Measurements from ENCODE around the gene CLK3.
A peak's percentile ranks its signal among the peaks of the same experiment; 100 is the strongest.
"Not testable (repeated sequence)": the region's sequence is repeated elsewhere in the genome, so short reads cannot be mapped to it uniquely, and the experiment has no call there.

CLK3 gene

DNA sequence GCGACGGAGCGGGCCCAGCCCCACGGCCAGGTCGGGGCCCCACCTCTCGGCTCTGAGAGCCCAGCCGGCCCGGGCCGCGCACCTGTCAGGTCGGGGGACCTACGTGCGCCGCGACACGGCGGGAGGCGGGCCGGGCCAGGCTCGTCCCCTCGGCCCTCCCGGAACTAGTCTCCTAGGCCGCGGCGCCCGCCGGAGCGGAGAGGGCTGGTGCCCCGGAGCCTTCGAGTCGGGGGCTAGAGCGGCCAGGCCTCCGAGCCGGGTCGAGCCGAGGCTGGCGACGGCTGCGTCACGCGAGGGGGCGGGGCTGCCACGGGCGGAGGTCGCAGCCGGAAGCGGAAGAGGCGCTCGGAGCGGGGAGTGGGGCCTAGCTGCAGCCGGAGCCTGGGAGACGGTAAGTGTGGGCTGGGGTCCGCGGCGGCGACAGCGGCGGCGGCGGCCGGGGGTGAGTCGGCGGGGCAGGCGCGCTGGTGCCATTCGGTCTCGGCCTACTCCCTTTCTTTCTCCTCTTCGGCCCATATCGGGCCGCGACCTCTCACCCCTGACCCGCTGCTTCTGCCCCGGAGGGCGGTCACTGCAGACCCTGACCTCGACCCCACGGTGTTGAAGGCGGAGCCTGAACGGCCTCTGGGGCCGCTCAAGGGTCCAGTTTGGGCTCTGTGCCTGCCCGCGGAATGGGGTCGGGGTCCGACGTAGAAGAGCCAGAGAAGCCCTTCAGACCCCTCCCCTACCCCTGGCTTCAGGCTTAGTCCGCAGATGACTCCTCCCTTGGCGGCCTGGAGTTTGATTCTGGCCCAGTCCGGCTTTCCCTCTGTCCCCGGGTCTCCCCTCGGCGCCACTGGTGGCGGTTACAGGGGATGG is at the start of gene CLK3:
TSS of gene CLK3 (plus strand) at position 329 of the 858 bp plus-strand sequence. CDS start 3,361 bp downstream, outside the sequence.
- peak; percentile 92 for DNase-seq

DNA sequence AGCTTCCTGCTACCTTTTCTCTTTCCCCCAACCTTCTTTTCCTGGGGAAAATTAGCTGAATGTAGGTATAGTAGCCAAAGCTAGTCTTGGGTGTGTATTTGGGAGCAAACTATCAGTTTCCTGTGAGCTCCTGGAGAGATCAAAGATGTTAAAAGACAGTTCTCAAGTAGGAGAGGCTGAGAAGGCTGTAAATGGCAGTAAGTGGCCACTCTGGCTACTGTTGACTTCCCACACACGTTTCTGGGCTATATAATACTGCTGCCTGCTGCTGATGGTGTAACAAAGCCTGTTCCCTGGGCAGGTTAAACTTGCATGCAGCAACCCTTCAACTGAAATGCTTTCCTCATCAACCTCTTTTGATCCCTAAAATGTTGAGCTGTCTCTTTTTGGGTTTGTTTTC is 47.0 kb upstream of the CLK3 start:
- no peak for DNase-seq

DNA sequence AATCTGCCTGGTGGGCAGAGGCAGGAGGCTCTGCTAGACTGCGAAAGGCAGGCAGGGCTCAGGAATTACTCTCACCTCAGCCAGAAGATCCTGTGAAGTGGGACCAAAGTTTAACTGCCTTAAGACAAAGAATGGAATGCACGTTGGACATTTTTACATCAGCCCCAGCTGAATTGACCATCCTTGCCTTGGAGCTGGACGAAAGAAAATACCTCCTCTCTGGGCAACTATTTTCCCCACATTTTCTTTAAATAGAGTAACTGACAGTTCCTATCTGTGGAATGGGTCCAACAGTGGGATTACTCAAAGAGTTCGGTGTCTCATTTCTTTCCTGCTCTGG is 45.9 kb upstream of the CLK3 start:
- DNase-seq = no peak

- no peak for DNase-seq
Measured at GRCh38 chr15:74571191-74571590, 44.4 kb upstream of the CLK3 start.

- no peak for DNase-seq
Measured at GRCh38 chr15:74573987-74574386, 41.6 kb upstream of the CLK3 start.

DNA sequence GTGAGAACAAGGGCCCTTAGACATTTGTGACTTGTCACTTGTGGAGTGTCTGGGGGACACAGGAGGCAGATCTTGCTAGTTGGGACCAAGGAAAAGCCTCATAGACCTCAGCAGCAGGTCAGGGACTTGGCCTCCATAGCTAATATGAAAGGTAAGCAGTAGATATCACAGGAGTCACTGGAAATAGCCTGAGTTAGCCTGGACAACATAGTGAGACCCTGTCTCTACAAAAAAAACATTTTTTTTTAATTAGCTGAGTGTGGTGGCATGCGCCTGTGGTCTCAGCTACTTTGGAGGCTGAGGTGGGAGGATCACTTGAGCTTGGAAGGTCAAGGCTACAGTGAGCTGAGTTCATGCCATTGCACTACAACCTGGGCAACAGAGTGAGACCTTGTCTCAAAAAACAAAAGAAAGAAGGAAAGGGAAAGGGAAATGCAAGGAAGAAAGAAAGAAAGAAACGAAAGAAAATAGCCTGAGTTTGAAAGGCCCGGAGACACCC is 37.1 kb upstream of the CLK3 start:
- no peak for DNase-seq

- DNase-seq = no peak
Measured at GRCh38 chr15:74579001-74579400, 36.6 kb upstream of the CLK3 start.

DNA sequence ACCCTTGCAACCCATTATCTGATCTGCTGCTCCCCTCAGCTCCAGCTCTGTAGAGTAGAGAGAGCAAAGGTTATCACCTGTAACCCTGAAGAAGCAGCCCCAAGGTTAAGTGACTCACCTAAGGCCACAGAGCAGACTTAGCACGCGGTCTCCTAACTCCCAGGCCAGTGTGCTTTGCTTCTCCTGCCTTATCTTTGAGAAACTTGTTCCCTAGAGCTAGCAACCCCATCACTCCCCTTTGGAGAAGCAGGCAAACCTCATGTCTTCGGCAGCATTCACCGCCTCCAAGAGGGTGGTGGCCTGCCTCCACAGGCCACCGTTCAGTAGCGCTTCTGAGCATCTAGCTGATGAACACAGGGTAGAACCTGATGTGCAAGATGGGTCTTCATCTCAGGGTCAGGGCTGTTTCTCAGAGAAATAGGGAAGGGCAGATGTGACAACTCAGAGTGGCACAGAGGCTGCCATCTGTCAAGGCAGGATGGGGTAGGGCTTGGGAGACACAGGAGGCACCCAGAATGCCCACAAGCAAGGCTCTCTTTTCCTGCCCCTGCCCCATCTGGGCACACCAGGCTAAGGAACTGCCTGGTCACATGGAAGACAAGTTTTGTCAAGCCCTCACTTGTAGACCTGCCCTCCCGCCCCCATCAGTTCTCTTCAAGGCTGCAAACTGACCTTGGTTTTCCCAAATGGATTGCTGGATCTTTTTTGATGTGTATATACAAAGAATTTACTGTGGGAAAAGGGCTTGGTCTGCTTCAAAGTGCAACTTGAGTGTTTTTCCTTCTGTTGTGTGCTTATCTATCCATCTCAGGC is 34.9 kb upstream of the CLK3 start:
- DNase-seq = no peak

GRCh38 chr15:74584204-74584603 is 31.4 kb upstream of the CLK3 start:
- DNase-seq = no peak

GRCh38 chr15:74584779-74585178 is 30.9 kb upstream of the CLK3 start:
- DNase-seq = no peak

- DNase-seq = no peak
Measured at GRCh38 chr15:74585191-74585590, 30.4 kb upstream of the CLK3 start.

DNA sequence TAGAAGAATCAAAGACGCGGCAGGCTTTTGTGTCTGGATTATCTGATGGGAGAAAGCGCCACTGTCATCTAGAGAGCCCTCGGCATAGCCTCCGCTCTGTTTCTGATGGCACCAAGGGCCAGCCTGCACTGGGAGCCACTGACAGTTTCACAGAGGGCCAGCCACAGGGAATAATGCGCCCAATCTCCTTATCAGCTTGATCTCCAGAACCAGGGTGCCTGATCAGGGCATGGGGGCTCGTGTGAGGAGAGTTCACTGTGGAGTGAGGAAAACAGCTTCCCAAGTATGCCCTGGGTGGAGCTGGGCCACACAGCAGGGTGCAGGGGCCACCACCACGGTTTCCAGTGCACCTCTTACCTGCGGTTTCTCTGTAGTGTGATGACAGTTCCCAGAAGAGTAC is 29.8 kb upstream of the CLK3 start:
- no peak for DNase-seq

DNA sequence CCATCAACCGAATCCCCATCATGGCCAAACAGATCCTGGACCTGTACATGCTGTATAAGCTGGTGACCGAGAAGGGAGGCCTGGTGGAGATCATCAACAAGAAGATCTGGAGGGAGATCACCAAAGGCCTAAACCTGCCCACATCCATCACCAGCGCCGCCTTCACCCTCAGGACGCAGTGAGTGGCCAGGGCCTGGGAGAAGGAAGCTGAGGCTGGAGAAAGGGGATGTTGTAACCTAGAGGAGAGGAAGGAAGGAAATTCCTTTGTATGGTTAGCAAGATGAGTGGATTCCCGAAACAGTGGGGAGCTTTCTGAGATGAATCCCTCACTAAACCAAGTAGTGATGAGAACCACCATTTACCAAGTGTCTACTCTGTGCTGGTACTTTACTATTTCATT is 25.8 kb upstream of the CLK3 start:
- no peak for DNase-seq

- DNase-seq = no peak
Measured at GRCh38 chr15:74592222-74592621, 23.4 kb upstream of the CLK3 start.

DNA sequence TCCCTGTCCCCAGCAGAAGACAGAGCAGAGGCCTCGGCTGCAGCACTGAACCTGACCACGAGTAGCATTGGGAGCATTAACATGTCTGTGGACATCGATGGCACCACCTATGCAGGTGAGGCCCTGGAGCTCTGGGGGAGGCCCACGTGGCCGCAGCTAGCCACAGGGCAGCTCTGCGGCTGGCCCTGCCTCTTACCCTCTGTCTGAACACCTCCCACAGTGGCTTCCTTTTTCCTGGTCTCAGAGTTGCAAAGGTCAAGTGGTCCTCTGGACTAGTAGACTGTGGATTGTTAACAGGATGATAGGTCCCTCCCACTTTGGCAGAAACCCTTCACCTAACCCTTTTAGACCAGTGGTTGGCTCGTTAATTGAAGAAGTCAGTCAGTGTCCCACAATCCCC is 22.5 kb upstream of the CLK3 start:
- no peak for DNase-seq

GRCh38 chr15:74594455-74594854 is 21.2 kb upstream of the CLK3 start:
- DNase-seq = no peak

GRCh38 chr15:74595271-74595670 is 20.4 kb upstream of the CLK3 start:
- no peak for DNase-seq

GRCh38 chr15:74596736-74597135 is 18.9 kb upstream of the CLK3 start:
- DNase-seq = not testable (repeated sequence)

DNA sequence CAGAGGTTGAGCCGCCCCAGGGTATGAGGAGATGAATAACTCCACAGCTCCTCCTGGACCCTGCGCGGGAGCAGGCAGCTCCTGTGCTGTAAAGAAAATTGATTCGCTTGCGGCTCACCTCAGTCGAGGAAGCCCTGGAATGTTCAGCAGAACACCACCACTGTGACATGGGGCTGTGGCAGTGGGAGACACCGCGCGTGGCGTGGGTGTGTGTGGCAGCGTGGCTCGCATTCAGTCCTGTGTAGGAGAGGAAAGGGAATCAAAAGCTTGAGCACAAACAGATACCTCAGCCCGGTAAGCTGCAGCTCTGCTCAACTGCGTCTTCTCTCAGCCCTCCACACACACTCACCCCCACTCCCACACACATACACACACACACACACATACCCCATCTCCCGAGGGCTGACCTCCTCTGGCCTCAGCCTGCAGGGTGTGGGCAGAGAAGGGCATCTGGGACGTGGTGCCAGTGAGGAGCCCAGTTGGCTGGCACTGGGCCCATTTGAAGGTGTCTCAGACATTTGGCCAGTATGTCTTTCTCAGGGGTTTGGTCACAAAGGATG is 18.4 kb upstream of the CLK3 start:
- not testable (repeated sequence) for DNase-seq

DNA sequence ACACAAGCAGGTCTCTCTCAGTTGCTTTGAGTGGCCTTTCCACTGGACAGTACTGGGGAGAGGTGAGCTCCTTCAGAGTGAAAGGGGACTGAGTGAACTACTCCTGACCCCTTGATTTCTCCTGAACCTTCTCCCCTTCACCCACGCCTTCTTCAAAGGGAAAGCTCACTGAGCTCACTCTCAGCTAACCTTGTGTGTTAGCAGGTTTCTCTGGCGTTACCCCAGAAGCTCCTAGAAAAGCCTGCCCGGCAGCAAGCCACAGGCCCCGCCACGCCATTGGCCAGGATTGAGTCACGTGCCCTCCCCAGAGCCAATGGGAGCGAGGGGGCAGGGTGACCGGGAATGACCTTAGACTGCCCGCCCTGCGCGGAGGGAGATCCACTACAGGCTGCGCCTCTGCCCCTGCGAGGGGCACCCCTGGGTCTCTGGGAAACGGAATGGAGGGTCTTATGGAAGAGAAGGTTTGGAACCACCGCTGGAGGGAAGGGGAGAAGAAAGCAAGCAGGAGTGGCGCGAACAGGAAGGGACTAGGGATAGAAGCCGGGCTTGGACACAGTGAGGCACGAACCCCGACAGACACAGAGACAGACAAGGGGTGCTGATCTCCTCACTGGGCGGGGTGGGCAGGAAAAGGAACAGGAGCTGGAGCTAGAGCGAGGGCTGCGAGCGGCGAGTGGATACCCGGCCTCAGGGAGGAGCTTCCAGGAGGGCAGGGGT is 17.4 kb upstream of the CLK3 start:
- peak; percentile 64 for DNase-seq

DNA sequence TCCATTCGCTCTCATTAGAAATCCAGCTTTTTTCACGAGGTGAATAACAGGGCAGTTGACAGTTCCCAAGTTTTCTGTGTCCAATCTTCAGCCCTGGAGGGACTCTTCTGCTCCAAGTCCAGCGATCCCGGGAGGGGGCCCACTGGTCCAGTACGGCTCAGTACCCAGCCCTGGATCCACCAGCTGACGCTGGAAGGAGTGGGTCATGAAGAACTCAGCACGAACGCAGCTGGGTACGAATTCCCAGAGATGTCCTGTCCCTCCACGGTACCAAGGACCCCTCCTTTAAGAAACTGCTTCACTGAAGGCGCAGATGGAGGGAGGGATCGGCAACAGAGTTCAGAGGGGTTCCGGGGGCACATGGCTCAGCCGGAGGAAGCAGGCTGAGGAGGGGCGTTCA is 16.5 kb upstream of the CLK3 start:
- DNase-seq = no peak

GRCh38 chr15:74603026-74603788 is 12.4 kb upstream of the CLK3 start:
- no peak for DNase-seq

Data from NCI-H510A (cell line).